GM18858 (cell line): ENCODE measurements around the gene PPM1D.
"Not testable (repeated sequence)": the region's sequence is repeated elsewhere in the genome, so short reads cannot be mapped to it uniquely, and the experiment has no call there.

Experiments used
- ATAC-seq: cut with Tn5 transposase; IDR thresholded peaks from one replicate; pipeline ENCODE4 v1.9.1; 2021; ENCODE audit not compliant: unreplicated experiment

PPM1D gene

DNA sequence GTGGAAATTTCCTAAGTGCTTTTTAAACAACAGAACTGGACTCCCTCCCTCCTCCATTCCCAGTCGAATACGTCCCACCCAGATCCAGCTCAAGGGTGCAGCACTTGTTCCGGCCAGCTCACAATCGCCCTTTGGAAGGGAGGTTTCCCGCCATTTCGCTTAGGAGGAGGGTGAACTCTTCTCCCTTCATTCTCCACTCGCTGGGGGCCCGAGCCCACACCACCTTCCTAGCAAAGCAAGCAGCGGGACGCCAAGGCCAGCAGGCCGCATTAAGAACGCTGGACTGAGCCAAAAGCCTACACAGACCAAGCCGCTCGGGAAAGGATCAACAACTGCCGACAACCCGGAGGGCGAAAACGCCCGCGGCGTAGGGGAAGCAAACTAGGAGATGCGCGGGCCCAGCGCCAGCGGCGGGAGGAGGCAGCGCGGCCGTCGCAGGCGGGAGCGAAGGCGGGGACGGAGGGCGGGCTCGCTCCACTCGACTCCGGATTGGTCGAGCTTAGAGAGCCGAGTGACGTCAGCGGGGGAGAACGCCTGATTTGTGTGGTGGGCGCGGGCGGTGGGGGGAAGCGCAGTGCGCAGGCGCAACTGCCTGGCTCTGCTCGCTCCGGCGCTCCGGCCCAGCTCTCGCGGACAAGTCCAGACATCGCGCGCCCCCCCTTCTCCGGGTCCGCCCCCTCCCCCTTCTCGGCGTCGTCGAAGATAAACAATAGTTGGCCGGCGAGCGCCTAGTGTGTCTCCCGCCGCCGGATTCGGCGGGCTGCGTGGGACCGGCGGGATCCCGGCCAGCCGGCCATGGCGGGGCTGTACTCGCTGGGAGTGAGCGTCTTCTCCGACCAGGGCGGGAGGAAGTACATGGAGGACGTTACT lies at the start of gene PPM1D:
Gene PPM1D (plus strand): TSS at position 574 of the 870 bp plus-strand sequence. CDS start 222 bp downstream, at position 796.
- peak; percentile 74 for ATAC-seq

DNA sequence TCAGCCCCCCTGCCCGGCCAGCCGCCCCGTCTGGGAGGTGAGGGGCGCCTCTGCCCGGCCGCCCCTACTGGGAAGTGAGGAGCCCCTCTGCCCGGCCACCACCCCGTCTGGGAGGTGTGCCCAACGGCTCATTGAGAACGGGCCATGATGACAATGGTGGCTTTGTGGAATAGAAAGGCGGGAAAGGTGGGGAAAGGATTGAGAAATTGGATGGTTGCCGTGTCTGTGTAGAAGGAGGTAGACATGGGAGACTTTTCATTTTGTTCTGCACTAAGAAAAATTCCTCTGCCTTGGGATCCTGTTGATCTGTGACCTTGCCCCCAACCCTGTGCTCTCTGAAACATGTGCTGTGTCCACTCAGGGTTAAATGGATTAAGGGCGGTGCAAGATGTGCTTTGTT lies 47.7 kb upstream of the PPM1D start:
- not testable (repeated sequence) for ATAC-seq

DNA sequence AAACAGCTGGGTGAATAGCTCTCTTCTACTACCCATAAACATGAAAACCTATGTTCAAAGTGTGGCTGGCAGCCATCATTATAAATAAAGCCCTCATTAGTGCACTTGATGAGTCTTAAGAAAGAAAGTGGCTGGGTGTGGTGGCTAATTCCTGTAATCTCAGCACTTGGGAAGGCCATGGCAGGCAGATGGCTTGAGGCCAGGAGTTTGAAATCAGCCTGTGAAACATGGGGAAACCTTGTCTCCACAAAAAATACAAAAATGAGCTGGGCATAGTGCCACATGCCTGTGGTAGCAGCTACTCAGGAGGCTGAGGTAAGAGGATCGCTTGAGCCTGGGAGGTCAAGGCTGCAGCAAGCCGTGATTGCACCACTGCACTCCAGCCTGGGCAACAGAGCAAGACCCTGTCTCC lies 45.6 kb upstream of the PPM1D start:
- no peak for ATAC-seq

GRCh38 chr17:60555786-60556185 lies 44.2 kb upstream of the PPM1D start:
- no peak for ATAC-seq

GRCh38 chr17:60557805-60558204 lies 42.2 kb upstream of the PPM1D start:
- no peak for ATAC-seq

DNA sequence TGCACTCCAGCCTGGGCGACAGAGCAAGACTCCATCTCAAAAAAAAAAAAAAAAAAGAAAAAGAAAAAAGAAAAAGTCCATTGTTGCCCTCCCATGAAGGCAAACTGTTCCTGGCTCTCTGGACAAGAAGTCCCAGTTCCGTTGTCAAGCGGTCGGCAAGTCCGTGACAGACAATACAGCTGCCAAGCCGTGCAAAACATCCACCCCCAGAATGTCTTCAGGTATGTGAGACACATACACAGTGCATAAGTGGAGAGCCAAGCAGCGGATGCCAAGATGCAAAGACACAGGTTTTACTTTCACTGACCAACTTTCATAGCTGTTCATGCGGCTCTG lies 40.4 kb upstream of the PPM1D start:
- no peak for ATAC-seq

DNA sequence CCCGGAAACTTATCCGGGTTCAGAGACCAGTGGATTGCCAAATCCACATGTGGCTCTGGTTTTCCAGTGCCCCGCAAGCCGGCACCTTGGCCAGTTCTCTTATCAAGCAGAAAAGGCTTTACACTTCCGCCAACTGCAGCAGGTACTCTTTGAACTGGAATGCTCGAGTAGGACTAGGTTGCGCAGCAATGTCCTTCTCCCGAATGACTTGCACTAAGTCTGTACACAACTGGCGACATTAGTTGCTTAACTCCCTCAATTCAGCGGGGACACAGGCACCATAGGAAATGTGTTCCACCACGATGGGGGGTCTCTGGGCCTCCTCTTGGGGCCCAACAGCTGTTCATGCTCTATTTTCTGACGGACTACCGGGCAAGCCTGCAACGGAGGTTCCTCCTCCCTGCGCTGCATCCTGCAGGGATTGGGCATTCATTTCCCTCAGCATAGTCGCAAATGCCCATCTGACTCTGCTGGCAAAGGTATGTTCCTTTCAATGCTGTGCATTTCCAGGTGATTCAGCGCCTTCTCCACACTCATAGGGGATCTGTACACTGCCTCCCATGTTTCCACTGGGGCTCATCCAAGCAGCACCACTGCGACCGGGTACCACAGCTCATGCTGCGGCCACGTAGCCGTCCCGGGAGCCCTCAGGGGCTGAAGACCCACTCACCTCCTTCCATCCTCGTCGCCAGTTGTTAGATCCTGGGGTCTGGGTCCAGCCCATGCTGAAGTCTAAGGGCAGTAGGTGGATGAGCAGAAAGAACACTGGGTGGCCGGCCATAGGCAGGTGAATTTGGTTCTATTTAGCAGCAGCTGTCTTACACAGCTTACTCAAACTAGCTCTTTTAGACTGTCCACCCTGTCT lies 39.8 kb upstream of the PPM1D start:
- no peak for ATAC-seq

DNA sequence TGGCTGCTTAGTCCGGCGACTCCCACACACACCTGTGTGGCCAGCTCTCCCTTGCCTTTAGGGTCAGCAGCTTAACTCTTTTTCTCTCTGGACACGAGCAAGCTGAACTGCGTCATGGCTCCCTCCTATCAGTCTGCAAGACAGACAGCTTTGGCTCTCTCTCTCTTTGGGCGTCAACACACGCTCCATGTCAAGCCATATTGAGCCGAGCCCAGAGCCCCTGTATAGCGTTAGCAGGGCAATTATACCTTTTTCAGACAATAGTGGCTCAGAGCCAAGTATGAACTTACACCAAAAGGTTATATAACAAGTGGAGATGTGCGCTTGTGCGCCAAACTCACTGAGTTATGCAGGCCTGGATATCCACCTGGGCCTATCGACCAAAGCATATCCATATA lies 39.1 kb upstream of the PPM1D start:
- no peak for ATAC-seq

DNA sequence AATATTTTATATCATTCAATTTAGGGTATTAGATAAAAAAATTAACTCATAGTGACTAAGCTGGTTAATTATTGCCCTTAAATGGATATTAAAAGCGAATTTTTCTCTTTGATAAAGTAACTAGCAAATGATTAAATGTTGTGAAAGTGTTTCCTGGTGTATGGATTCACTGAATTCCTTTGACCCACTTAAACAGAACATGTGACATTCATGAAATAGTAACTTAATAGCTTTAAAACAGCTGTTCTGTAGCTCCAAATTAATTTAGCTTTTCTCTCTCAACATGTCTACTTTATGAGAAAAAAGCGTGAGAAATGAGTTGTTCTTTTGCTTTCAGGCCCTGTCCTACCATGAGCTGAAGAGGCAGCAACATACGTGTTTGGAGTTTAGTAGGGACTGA lies 37.6 kb upstream of the PPM1D start:
- no peak for ATAC-seq

- no peak for ATAC-seq
Observed at GRCh38 chr17:60563743-60564142, 36.2 kb upstream of the PPM1D start.

- no peak for ATAC-seq
Observed at GRCh38 chr17:60565233-60565632, 34.8 kb upstream of the PPM1D start.

- ATAC-seq = no peak
Observed at GRCh38 chr17:60573236-60574051, 26.5 kb upstream of the PPM1D start.

DNA sequence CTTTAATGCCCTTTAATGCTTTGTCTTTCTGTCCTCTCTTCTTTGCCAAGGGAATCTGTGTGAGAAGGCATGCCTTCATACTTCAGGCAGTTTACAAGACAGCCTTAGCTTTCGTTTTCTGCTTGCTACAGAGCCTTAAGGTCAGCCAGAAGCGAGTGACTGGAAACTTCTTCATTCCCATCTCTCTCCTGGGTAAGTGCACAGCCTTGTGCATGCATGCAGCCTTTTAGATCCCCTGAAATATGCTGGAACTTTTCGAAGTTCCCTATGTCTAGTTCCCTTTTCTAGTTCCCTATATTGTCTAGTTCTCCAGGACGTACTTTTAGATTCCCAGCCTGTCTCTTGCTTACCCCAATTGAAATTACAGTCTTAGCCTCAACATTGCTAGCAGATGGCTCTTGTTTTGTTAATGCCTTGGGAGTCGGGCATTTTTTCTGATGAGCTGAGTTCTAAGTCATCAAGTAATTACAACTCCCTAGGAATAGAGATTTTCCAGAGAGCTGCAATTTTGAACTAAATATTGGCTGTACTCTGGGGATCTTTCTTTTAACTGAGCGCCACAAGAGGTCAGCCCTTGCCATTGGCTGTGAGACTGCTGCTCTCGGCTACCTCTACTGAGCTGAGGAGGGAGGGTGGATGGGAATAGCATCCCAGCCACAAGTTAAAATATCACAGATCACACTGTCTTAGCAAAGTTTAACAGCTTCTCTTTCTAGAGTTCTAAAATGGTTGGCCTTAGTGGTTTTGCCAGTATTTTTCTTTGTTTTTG lies 22.7 kb upstream of the PPM1D start:
- no peak for ATAC-seq

- ATAC-seq = no peak
Observed at GRCh38 chr17:60579090-60579489, 20.9 kb upstream of the PPM1D start.

DNA sequence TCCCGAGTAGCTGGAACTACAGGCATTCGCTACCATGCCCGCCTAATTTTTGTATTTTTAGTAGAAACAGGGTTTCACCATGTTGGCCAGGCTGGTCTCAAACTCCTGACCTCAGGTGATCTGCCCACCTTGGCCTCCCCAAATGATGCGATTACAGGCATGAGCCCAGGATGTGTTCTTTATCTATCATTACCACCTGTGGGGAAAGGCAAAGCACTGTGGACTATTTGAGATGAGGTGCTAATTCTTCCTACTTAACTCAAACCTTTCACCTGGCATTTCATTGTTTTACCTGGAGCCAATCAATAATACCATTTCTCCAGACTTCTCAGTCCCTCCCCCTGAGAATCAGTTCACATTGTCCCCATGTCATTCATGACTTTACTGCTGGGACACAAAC lies 20.4 kb upstream of the PPM1D start:
- ATAC-seq = no peak

DNA sequence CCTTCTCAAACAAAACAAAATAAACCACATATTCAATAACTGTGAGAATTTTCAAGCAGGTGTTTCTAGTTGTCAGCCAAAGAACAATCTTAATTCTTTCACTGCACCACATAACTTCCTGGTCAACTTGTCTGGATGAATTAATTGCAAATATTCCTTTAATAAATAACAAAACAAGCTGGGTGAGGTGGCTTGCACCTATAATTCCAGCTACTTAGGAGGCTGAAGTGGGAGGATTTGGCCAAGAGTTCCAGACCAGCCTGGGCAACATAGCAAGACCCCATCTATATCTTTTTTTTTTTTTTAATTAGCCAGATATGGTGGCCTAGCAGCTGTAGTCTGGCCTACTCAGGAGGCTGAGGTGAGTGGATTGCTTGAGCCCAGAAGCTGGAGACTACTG lies 17.0 kb upstream of the PPM1D start:
- no peak for ATAC-seq

- ATAC-seq = no peak
Observed at GRCh38 chr17:60585887-60586286, 14.1 kb upstream of the PPM1D start.

DNA sequence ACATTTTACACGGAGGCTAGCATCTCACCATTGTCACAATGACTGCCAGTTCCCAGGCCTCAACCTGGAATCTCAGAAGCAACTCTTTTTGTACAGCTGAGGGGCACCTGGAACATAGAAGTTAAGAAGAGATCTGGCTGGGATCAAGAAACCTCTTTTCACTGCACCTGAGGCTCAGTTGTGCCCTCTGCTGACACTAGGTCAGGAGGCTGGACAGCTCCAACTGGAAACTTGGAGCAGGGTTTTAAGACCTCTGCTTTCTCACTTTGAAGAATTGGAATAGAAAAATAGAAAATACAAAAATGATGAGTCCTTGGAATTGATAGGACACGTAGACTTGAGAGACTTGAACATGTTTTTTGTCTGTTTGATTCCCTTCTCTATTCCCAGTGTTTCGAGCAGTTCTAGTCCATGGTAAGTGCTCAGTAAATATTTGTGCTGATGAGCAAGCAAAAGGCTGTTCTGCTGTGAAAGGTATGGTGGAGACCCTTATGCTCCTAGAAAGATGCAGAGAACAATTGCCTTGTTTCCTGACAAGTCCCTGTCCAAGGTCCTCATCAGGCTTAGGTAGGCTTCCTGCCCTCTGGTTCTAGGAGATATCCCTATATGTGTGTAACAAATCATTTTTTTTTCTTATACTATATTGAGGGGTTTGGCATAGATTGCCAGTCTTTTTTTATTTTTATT lies 13.6 kb upstream of the PPM1D start:
- ATAC-seq = no peak

DNA sequence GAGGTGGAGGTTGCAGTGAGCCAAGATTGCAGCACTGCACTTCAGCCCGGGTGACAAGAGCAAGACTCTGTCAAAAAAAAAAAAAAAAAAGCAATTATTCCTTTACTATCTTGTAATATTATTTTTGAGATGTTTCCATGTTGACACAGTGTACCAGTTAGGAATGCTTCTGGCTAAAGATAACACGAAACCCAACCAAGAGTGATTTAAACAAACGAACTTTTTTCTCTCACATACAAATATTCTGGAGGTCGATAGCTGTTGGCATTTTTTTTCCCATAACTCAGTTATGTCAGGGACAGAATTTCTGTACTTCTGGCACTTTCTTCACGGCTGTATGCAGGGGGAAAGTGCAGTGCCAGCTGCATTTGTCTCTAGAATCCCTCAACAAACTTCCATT lies 9.9 kb upstream of the PPM1D start:
- ATAC-seq = no peak

GRCh38 chr17:60592750-60593149 lies 7.2 kb upstream of the PPM1D start:
- no peak for ATAC-seq
